ENCODE data around the gene KIF17.
"Not testable (repeated sequence)": the region's sequence is repeated elsewhere in the genome, so short reads cannot be mapped to it uniquely, and the experiment has no call there.

Gene KIF17

GRCh38 chr1:20721117-20722061, 3.6 kb upstream of the KIF17 start:
- H3K27ac ChIP-seq, result no peak overlapping the region
- TF ChIP-seq ZFX (IDR thresholded peaks at IDR 0.05), result no peak
- TF ChIP-seq, protein P1, sequence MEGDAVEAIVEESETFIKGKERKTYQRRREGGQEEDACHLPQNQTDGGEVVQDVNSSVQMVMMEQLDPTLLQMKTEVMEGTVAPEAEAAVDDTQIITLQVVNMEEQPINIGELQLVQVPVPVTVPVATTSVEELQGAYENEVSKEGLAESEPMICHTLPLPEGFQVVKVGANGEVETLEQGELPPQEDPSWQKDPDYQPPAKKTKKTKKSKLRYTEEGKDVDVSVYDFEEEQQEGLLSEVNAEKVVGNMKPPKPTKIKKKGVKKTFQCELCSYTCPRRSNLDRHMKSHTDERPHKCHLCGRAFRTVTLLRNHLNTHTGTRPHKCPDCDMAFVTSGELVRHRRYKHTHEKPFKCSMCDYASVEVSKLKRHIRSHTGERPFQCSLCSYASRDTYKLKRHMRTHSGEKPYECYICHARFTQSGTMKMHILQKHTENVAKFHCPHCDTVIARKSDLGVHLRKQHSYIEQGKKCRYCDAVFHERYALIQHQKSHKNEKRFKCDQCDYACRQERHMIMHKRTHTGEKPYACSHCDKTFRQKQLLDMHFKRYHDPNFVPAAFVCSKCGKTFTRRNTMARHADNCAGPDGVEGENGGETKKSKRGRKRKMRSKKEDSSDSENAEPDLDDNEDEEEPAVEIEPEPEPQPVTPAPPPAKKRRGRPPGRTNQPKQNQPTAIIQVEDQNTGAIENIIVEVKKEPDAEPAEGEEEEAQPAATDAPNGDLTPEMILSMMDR (conservative IDR thresholded peaks at IDR 0.05), result no peak

- H3K27ac ChIP-seq, result no peak overlapping the region
- TF ChIP-seq ZFX (IDR thresholded peaks at IDR 0.05), result no peak
- TF ChIP-seq, protein P1 (conservative IDR thresholded peaks at IDR 0.05), result no peak
Measured at GRCh38 chr1:20720631-20721091, 2.9 kb upstream of the KIF17 start.

DNA sequence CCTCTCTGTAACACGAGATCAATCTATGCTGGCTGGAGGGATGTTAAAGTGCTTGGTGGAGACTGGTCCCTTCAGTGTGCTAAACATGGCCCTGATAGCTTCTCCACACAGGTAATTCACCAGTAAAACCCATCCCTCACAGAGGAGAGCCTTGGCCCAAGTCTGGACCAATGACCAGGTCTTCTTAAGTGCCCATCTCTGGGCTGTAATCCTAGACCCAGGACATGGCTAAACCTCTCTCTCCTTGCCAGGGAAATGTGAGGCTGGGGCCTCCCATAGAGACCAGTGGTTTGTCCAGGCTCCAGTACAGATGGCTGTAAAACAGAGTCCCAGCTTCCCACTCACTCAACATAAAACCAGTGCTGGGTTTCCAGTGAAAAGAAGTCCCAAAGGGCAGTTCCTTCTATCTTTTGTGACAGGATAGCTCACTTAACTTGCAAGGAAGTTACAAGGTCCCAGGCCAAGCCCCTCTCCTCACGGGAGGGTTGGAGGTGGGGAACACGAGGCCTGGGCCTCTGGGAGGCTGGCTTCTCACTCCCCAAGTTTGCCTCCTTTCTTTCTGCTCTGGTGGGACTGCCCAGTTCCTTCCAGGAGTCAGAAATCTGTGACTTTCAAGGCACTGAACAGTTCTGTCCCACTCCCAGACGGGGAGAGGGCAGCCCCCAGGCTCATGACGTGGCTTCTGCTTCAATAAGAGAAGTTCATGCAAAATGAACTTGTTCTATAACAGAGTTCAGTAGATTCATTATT, 2.2 kb upstream of the KIF17 start:
- H3K27ac ChIP-seq, result no peak overlapping the region
- TF ChIP-seq ZFX (IDR thresholded peaks at IDR 0.05), result no peak

DNA sequence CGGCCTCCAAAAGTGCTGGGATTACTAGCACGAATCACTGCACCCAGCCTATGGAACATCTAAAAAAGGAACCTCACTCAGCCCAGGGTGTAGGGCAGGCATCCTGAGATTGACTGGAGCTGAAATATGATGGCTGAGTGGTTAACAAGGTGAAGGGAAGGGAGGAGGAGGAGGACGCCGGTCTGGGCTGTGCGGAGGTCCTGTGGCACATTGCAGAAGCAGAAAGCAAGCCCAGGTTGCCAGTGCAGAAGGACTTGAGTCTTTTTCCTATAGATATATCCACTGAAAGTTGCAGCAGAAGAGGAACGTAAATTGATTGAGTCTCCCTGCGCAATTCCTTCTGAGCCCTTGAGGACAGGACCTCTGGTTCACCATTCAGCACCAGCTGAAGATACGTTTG, 1.5 kb upstream of the KIF17 start:
- H3K27ac ChIP-seq, result no peak overlapping the region
- TF ChIP-seq, protein P1 (conservative IDR thresholded peaks at IDR 0.05), result no peak
- TF ChIP-seq ZFX (IDR thresholded peaks at IDR 0.05), result no peak

GRCh38 chr1:20718343-20718882, 606 bp upstream of the KIF17 start:
- H3K27ac ChIP-seq, result not testable (repeated sequence)

DNA sequence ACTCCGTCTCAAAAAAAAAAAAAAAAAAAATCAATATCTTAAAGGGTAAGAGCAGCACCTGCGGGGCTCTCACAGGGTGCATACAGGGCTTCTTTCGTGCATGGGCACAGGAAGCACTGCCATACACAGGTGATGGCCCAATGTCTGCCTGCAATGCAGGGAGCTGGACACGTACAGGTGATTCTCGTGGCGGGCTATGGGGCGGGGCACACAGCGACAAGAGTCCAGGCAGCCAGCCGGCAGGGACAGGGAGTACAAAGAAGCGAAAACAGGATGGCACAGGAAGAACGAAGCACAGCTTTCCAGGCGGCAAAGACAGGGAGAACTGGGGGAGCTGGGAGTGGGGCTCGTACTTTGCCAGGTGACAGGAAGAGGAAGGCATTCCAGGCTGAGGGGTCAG, 1.6 kb downstream of the KIF17 start:
- no peak for TF ChIP-seq ZFX (IDR thresholded peaks at IDR 0.05)
- TF ChIP-seq, protein P1 (conservative IDR thresholded peaks at IDR 0.05), result no peak
- no peak overlapping the region for H3K27ac ChIP-seq

- no peak overlapping the region for H3K27ac ChIP-seq
- no peak for TF ChIP-seq ZFX (IDR thresholded peaks at IDR 0.05)
- TF ChIP-seq, protein P1 (conservative IDR thresholded peaks at IDR 0.05), result no peak
Measured at GRCh38 chr1:20715406-20715805, 2.4 kb downstream of the KIF17 start.

GRCh38 chr1:20713440-20713839, 4.4 kb downstream of the KIF17 start:
- TF ChIP-seq, protein P1 (conservative IDR thresholded peaks at IDR 0.05), result no peak
- TF ChIP-seq ZFX (IDR thresholded peaks at IDR 0.05), result no peak
- H3K27ac ChIP-seq, result no peak overlapping the region
